Anterior cingulate cortex (tissue), 58 donors: Measurements from ENCODE around the gene TMCC1.
"Not testable (repeated sequence)": the region's sequence is repeated elsewhere in the genome, so short reads cannot be mapped to it uniquely, and the experiment has no call there.

Source experiments
- DNase-seq, 58 donors: peaks; one replicate each; lab custom pipeline; 2025; lab: John Stamatoyannopoulos, UW

The TMCC1 gene

GRCh38 chr3:129694228-129694627 is 199.3 kb downstream of the TMCC1 start:
- DNase-seq: no peak

- no peak for DNase-seq
Observed at GRCh38 chr3:129692743-129693142, 200.8 kb downstream of the TMCC1 start.

GRCh38 chr3:129690963-129691362 is 202.5 kb downstream of the TMCC1 start:
- no peak for DNase-seq

- DNase-seq: peak in 31 of 58 donors; percentile 2 to 82 (median 33)
Observed at GRCh38 chr3:129690406-129690805, 203.1 kb downstream of the TMCC1 start.

GRCh38 chr3:129689036-129689435 is 204.5 kb downstream of the TMCC1 start:
- DNase-seq: no peak

- peak in 57 of 58 donors; percentile 17 to 94 (median 79) for DNase-seq
Observed at GRCh38 chr3:129688271-129688895, 205.1 kb downstream of the TMCC1 start.

GRCh38 chr3:129687586-129688125 is 205.9 kb downstream of the TMCC1 start:
- peak in 2 of 58 donors; percentile 7 to 58 for DNase-seq

GRCh38 chr3:129686941-129687340 is 206.6 kb downstream of the TMCC1 start:
- peak in 2 of 58 donors; percentile 7 to 46 for DNase-seq

GRCh38 chr3:129684270-129684669 is 209.2 kb downstream of the TMCC1 start:
- DNase-seq: no peak

- DNase-seq: no peak
Observed at GRCh38 chr3:129683201-129683600, 210.3 kb downstream of the TMCC1 start.

GRCh38 chr3:129676985-129677384 is 216.5 kb downstream of the TMCC1 start:
- no peak for DNase-seq

GRCh38 chr3:129674798-129675123 is 218.8 kb downstream of the TMCC1 start:
- not testable (repeated sequence) for DNase-seq

- no peak for DNase-seq
Observed at GRCh38 chr3:129673897-129674797, 219.4 kb downstream of the TMCC1 start.

- no peak for DNase-seq
Observed at GRCh38 chr3:129673012-129673411, 220.5 kb downstream of the TMCC1 start.

GRCh38 chr3:129672412-129672811 is 221.1 kb downstream of the TMCC1 start:
- DNase-seq: no peak

- DNase-seq: no peak
Observed at GRCh38 chr3:129665024-129665768, 228.3 kb downstream of the TMCC1 start.

- DNase-seq: no peak
Observed at GRCh38 chr3:129663930-129664646, 229.4 kb downstream of the TMCC1 start.

GRCh38 chr3:129663045-129663446 is 230.5 kb downstream of the TMCC1 start:
- DNase-seq: no peak

GRCh38 chr3:129662191-129662608 is 231.3 kb downstream of the TMCC1 start:
- DNase-seq: no peak

- no peak for DNase-seq
Observed at GRCh38 chr3:129661766-129662165, 231.7 kb downstream of the TMCC1 start.
